ENCODE results near the gene LYSMD3. TPM values are rescaled to one million over a fixed set of nuclear protein-coding genes. Genes with fewer than 3 reads are reported as not detected.
A peak's percentile ranks its signal among the peaks of the same experiment; 100 is the strongest.

The LYSMD3 gene
- total RNA-seq, 1 donor from 2014 or later, result 7.3 TPM

DNA sequence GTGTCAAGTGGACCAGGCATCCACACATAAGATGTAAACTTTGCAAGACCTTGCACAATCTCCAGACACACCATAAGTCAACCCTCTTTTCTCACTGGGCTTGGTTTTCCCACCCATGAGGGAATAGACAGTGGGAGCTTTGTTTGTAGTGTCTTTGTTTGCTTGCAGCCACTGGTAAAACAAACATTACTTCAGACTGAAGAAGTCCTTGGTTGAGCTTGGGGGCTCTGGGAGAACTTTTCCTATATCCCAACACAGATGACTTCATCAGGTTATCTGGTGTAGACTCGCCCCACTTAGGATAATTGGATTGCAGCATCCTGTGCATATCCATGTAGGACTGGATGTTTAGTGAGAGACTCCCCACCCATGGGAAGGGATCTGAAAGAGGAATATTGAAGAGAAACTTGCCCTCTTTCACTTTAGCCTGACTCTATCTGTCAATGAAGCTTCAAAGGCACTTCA, 17.7 kb upstream of the LYSMD3 start:
- ATAC-seq, result no peak

DNA sequence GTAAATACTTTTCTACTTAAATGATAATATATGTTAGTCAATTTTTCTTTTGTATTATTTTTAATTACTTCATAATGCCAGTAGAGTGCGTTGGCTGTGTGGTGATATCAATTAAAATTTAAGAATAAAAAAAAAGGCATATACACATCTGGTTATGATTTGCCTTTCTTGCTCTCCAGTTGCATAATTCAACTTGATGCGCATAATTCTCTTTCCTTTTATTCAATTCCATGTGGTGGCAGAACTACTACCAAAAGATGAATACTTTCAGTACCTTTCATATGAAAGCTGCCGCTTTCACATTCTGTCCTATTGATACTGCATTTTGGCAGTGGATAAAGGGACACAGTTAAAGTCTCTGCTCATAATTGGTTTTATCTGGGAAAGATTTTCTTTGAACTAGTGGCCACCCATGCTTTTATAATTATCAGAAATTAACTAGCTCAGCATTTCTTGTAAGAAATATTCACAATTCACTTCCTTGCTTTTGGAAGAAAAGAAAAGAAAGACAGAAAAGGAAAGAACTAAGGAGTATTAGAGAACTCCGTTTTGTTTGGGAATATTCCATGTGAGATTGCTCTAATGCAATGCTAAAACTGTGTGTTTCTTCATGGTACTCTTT, 16.9 kb upstream of the LYSMD3 start:
- ATAC-seq, result no peak

GRCh38 chr5:90545511-90545910, 16.1 kb upstream of the LYSMD3 start:
- ATAC-seq, result no peak

DNA sequence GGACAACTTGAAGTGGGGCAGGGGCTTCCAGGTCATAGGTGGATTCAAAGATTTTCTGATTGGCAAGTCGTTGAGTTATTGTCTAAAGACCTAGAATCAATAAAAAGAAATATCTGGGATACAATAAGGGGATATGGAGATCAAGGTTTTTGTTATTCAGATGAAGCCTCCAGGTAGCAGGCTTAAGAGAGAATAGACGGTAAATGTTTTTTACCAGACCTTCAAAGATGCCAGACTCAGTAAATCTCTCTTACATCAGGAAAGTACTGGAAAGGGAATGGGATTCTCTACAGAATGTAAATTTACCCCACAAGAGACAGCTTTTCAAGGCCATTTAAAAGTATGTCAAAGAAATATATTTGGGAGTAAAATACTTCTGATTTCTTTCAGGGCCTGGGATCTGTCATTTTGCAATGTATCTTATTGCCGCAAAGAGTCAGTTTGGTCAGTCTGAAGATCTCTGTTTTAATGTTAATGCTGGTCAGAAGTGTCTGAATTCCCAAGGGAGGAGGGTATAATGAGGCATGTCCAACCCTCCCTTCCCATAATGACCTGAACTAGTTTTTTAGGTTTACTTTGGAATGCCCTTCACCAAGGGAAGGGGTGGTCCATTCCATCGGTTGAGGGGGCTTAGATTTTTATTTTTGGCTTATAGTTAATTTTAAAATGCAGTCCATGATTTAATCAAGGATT, 13.6 kb upstream of the LYSMD3 start:
- ATAC-seq, result no peak

GRCh38 chr5:90534922-90535321, 5.5 kb upstream of the LYSMD3 start:
- no peak for ATAC-seq

GRCh38 chr5:90533794-90534193, 4.4 kb upstream of the LYSMD3 start:
- no peak for ATAC-seq

DNA sequence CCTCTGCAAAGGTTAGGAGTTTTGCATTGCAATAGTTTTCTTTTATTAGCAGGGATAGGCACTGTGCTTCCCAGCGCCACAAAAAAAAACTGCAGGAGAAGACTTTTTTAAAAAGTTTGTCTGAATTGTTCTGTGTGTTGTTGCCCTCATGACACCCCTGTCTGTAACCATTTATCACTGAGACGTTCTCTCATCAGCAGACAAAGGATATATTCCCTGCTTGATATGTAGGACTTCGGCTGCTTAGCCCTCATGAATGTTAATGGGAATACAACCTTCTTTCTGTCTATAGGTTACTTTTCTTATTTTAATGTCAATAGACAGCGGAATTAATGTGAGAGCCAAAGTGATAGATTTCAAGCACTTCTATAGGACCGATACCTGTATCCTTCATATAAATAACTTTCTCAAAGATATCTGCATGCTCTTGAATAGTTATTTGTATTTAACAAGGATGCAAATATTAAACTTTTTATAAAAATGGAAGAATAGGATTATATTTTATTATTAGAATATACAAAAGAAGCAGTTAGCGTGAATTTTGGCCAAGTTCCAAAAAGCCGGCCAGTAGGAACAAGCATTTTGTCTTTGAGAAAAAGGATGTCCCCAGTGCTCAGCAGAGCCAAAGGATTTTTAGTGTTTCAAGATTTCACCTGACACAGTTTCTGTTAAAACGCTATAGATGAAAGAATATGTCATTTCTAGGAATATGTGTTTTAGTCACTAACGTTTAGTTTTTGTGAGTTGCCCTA, 1.5 kb upstream of the LYSMD3 start:
- ATAC-seq, result no peak

- peak; percentile 67 for ATAC-seq
Observed at GRCh38 chr5:90529939-90530677, 724 bp upstream of the LYSMD3 start.

DNA sequence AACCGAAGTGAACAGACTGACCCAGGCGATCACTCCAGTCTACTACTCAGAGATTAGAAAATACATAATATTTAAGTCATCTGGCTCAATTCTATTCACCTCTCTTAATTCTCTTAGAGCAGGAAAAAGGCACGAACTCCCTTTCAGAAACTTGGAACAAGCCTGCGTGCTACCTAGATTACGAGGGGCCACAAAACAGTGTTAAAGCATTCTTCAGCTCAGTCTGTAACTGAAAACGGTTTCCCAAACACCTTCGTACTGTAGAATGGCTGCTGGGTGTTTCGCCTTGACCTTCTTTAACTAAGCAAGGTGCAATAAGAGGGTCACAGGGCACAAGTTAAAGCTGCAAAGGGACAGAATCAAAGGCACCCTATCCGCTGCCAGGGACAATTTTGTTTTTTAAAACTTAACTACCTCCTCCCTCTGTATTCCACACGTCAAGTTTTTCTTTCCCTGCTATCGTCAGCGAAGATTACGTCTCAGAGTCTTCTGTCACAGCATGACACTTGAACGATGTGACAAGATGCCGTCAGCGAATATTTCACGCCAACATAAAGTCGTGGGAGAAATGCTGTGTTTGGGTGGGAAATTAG, 687 bp downstream of the LYSMD3 start:
- ATAC-seq, result peak; percentile 3

- no peak for ATAC-seq
Observed at GRCh38 chr5:90519081-90519480, 10.3 kb downstream of the LYSMD3 start.

DNA sequence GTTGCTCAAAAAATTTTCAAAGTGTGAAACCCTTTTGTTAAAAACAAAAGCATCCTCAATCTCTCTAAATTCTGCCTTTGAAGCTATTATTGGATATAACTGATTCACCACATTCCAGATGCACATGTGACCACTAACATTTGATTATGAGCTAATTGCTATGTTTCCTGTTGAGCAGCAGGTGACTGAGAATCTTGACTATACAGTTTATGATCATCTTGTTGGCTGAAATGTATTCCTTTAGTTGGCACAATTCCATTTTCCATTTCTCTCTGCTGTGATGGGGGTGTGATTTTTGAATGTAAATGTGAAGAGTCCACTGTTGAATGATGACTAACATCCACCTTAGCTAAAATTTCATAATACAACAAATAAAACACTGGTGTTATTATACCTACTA, 10.7 kb downstream of the LYSMD3 start:
- ATAC-seq, result peak; percentile 41

- ATAC-seq, result no peak
Observed at GRCh38 chr5:90514520-90514919, 14.9 kb downstream of the LYSMD3 start.

DNA sequence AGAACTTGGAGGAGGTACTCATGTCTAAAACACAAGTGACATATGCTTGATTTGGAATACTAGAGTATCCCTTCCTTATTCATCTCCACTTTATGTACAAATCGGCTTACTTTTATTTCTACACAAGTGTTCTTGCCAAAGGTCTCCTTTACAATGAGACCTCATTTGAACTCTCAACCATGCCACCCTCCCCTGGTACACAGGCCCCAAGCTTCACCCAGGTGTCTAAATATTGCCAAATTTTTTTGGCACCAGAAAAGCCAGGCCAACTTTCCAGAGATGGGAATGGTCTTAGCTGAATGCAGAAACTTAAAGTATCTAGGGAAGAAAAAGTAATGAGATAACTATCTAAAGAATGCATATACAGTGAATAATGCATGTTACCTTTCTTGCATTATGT, 18.9 kb downstream of the LYSMD3 start:
- ATAC-seq, result no peak

DNA sequence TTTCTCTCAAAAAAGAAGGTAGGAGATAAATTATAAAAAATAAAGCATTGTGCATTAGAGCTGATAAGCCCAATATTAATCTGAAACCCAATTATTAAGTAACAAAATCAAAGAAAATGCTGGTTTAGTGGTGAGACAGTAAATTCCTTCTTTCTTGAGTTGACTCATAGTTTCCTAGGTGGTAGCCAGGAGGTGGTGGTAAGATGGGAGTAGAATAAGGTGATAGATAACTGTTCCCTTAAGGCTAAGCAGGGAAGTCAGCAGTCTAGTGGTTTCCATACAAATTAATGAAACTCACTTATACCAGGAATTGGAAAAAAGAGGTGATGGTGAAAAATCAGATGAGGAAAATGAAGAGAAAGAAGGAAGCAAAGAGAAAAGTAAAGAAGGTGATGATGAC, 23.2 kb downstream of the LYSMD3 start:
- ATAC-seq, result no peak

DNA sequence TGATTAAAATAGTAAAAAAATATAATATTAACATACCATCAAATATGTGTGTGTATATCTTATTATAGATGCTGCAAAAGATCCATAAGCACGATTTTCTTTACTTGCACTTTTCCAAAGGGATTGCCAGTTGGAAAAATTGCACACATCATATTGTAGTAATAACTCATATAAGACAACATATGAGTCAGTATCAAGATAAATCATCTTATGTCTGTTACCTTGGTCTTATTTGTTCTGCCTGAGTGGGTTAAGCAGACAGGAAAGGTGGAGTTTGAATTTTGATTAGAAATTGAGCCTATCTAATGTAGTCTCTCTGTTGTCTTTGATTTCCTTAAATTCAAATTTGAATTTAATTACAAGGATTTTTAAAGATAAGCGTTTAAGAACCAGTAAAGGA, 24.6 kb downstream of the LYSMD3 start:
- ATAC-seq, result no peak

GRCh38 chr5:90503596-90503995, 25.8 kb downstream of the LYSMD3 start:
- no peak for ATAC-seq

GRCh38 chr5:90495146-90495545, 34.2 kb downstream of the LYSMD3 start:
- ATAC-seq, result no peak

- no peak for ATAC-seq
Observed at GRCh38 chr5:90494043-90494442, 35.3 kb downstream of the LYSMD3 start.

- no peak for ATAC-seq
Observed at GRCh38 chr5:90488791-90489190, 40.6 kb downstream of the LYSMD3 start.

GRCh38 chr5:90484540-90484939, 44.8 kb downstream of the LYSMD3 start:
- no peak for ATAC-seq

- ATAC-seq, result no peak
Observed at GRCh38 chr5:90483206-90483605, 46.2 kb downstream of the LYSMD3 start.

GRCh38 chr5:90480699-90481098, 48.7 kb downstream of the LYSMD3 start:
- no peak for ATAC-seq

Measured in esophagus mucosa (tissue), 1 donor.